Stimulated activated CD4-positive, alpha-beta T cell treated with anti-CD3 and anti-CD28 coated beads, TNF-alpha, amount 100 ng/mL, for 1 hour (primary cell): ENCODE results near the gene TMEM164.

Experiments
- DNase-seq, 3 donors: peaks; one replicate each; pipeline ENCODE4 v3.0.0-alpha.2; 2020; ENCODE audit warnings: low read depth in 3 of 3, low spot score in 1 of 3

The TMEM164 gene

DNA sequence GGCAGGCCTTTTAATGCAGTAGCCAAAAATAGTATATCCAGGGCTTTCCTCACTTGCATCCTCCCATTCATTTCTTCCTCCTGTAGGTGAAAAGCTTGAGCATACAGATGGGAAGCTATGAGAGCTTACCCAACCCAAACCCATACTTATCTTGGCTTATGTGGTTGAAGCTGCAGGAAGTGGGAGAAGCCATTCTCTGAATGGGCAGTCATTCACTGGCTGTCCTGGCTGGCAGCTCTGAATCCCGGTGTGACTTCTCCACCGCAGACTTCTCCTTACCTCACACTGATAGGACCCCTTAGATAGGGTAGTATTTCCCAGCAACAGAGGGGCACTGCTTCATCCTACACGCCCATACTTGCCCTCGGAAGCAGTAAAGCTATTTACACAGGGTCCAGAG, 189.6 kb downstream of the TMEM164 start:
- DNase-seq, result no peak

DNA sequence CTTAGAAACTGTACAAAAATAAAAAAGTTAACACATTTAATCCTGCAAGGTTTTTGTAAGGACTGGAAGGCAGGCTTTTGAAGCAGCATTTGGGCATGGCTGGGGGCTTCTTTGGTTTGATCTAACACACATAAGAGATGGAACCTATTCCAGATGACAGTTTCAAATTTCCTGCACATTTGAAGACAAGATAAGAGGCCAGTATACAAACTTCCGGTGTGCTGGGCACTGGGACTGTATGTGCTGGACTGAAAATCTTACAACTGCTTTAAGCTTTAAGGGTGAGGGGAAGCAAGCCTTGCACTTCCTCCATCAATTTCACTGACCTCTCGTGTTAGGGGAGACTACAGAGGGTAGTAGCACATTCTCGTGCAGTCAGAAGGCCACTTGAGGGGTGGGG, 192.1 kb downstream of the TMEM164 start:
- DNase-seq, result no peak

DNA sequence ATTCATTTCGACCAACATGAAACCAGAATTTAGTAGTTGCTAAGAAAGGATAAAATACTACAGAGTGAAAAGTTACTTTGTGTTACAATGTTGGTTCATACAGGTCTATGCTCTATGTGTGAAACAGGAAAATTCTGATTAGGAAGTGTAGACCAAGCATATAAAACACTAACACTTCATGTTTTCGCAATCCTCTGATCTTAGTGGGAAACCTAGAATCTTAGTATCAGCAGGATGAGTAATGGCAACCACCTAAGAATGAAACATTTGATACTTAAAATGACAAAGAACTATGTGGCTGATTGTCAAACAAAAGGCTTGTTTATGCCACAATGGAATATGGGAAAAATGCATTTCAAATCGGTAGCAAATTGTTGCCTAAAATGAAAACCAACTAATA, 198.9 kb downstream of the TMEM164 start:
- no peak for DNase-seq

DNA sequence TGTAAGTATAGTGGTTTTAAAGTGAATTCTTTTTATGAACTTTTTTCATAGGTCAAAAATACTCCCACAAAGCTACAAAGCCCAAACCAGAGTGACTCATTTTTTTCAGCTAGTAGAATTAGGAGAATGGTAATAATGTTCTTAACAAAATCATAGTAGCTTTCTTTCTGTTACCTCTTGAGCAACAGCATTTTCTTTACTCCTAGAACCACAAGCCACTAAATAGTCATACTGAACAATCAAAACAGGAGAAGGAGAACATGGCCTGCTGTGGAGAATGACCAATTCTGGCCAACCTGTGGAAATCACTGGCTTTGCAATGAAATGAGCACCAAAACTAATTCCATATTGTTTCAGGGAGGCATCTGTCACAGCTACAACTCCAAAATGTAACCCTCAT, 202.1 kb downstream of the TMEM164 start:
- no peak for DNase-seq

DNA sequence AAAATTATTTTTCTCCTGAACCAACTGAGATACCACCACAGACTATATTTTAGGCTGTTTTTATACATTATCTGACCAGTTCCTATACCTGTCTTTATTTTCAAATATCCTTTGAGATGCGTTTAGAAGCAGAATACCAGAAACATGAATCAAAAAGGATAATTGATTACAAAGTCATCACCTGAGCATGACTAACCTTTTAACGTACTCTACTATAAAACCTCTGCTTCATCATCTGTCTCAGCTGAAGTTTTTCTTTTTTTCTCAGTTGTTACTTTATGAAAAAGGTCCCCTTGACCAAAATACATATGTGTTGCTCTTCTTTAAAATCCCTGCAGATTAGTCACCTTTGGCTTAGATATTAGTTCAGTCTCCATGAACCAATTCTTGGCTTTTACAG, 205.2 kb downstream of the TMEM164 start:
- DNase-seq, result no peak

DNA sequence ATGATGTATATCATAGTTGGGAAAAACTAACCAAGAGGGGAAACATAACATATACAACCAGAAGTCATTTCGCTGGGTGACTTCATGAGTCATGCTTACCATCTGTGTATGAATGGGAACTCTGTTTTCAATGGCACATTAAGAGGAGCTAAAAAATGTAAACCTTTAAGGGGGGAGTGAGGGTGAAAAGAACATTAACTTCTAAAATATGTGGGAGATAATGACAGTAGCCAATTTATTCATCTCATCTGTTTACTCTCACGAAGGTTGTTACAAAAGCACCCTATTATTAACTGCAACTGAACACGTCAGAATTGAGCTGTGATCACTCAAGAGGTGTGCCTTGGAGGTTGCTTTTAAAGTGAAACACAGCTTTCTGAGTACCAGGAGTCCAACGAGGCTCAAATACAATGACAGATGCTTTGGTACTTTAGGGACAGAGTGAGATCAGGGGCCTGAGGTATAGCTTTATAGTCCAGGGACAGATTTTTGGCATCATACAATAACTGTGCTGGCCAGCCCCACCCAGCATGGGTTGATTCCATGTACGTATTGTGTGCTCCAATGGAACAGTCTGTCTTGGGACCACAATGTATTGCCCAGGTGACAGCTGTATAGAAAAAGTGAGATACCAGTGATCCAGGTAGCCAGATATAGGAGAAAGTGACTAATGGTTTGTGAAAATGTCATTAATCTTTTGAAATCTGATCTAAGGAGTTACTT, 207.7 kb downstream of the TMEM164 start:
- no peak for DNase-seq

DNA sequence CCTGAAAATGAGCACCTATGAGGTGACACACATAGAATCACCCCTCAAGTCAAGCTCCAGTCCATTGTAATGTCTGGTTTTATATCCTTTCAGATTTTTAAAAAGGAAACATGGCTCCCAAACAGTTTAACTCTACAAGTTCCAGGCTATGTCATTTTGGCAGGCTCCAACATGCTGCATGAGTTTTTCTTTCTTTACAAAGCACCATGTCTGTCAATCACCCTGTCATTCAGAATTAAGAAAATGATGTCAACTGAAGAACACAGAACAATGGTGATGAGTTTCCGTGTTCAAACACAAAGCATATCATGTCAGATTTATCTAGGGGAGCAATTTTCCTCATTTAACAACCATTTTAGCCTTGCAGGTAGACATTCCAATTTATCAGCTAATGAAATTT, 208.4 kb downstream of the TMEM164 start:
- no peak for DNase-seq

DNA sequence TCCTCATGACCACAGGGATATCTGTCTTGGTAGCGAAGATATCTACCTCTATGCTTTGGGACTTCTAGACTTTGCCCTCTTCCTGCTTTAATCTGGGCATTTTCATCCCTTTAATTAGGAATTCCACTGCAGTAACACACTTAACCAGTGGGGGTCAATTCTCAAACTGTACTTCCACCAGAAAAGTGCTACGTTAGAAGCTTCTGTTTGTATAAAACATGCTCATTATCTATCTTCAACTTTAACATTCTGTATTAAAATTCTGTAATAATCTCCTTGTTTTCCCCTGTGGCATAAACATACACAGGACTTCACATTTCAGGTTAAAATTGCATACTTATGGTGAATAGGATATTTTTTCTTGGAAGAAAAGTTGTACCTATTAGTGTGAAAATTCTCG, 209.4 kb downstream of the TMEM164 start:
- no peak for DNase-seq

DNA sequence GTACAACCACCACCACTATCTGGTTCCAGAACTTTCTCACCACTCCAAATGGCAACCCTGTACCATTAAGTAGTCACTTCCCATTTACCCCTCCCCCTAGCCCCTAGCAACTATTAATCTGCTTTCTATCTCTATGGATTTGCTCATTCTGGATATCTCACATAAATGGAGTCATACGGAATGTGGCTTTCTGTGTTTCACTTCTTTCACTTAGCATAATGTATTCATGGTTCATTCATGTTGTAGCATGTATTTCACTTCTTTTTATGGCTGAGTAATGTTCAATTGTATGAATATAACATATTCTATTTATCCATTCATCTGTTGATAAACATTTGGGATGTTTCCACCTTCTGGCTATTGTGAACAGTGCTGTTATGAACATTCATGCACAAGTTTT, 210.3 kb downstream of the TMEM164 start:
- no peak for DNase-seq

DNA sequence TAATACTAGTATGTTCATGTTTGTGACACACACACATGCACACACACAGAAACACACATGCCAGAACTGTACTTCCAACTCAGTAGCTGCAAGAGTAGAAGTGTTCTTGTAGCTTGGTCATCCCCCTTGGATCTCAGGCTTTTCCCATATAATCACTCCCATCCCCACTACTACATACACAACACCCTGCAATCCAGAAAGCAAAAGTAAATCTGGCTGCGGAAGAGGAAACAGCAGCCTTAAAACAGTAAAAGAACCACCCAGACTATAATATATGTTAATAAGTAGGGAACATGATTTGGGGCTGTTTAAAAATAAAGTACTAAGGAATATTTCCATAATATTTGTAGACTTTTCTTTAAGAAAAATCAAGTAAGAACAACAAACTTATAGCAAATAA, 211.8 kb downstream of the TMEM164 start:
- DNase-seq, result no peak

DNA sequence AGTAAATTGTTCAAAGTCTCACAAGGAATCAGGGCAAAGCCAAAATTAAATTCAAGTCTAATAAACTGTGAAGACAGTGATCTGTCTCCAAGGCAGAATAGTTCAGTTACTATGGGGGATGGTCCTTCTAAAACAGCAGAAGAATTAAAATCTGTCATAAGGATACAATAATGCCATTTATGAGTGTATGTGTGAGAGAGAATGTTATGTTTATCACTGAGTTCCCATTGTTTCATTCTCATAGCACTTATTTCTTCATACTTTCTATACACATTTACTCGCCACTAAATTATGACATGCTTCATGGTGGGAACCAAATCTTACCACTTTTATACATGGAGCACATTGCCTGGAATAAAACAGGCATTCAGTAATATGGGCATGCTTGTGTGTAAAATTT, 212.5 kb downstream of the TMEM164 start:
- DNase-seq, result no peak

DNA sequence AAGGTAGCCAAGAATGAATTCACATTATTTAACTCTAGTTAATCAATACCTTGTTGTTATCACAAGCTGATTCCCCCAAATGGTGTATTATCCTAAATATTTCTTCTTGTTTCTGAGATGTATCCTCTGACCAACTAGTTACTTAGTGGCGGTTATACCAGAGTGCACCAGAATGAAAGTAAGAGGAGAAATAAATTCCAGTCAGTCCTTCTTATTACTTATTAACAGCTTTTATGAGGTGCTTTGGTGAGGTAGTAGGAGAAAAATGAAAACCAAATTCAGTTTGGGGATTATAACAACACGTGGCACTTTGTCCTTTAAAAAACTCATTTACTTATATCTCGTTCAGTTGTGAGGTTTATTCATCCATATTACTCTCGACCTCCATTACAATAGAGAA, 213.1 kb downstream of the TMEM164 start:
- DNase-seq, result no peak

DNA sequence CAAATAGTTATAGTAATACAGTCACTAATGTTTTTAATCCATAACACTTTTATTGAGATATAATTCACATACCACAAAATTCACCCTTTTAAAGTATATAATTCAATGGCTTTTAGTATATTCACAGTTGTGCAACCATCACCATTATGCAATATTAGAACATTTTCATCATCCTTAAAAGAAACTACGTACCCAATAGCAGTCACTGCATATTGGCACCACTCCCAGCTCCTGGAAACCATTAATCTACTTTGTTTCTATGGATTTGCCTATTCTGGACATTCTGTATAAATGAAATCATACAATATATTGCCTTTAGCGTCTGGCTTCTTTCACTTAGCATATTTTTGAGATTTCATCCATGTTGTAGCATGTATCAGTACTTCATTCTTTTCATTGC, 215.7 kb downstream of the TMEM164 start:
- no peak for DNase-seq

DNA sequence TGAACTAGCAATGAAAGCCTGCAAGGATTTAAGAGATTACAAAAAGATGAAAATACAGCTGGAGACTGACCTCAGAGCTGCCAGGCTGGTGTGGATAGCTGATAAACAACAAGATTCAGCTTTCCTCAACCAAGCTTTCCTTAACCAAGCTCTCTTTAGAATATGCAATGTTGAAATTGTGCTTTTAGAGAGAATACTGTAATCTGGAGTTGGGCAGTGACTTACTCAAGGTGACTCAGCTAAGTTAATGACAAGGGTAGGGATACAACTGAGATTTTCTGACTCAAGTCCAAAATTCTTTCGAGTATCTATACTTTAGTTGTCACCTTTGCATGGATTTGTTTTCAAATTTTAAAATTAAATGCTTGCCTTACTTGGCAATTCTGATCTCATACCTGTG, 217.0 kb downstream of the TMEM164 start:
- DNase-seq, result no peak

DNA sequence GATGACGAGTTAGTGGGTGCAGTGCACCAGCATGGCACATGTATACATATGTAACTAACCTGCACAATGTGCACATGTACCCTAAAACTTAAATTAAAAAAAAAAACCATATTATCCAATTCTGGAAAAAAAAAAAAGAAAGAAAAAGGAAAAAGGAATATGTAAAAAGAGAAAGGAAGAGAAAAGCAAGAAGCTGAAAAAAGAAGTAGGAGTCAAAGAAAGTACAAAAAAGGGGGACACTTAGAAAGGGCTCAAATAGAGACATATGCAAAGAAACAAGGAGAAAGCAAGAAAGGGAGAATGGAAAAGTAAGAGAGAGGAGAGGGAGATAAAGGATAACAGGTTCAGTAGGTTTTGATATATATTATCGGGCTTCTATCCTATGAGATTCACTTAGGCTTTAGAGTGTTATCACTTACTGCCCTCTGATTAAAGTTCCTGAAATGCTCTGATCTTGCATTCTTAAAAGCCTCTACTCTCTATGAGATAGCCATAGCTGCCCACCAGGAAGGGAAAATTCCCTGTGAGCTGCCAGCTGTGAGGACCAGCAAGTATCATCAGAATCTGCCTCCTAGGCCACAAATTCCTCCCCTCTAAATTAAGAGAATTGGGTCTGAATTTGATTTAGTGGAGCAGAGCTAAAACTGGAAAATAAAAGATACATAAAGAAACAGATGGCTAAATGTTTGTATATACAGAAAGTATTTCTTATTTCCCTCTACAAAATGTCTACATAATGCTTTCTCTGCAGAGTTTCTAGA, 219.8 kb downstream of the TMEM164 start:
- no peak for DNase-seq

DNA sequence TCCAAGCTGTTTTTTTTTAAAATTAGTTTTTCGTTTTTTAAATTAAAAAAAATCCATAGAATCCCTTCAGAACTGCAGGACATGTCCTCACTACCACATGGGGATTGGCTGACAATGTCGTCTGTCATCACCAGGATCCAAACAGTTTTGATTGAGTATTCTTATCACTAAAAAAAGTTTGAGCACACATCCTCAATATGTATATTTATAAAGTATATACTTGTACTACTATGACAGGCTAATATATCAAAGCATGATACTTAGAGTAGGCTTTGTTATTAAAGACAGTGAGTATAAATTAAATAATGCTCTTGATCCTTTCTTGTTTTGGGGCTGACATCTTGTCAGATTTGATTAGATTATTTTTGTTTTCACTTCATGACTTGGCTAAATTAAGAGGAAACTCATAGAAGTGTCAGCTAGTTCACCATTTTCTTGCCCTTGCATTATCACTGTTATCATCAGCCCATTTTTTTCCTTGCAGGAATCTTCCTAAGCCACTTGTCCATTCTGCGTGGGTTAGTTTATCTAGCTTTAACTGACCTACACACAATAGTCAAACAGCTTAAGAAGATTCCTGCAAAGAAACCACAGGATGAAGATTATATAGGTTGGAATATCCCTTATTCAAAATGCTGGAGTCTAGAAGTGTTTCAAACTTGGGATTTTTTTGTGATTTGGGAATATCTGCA, 222.2 kb downstream of the TMEM164 start:
- DNase-seq, result no peak

DNA sequence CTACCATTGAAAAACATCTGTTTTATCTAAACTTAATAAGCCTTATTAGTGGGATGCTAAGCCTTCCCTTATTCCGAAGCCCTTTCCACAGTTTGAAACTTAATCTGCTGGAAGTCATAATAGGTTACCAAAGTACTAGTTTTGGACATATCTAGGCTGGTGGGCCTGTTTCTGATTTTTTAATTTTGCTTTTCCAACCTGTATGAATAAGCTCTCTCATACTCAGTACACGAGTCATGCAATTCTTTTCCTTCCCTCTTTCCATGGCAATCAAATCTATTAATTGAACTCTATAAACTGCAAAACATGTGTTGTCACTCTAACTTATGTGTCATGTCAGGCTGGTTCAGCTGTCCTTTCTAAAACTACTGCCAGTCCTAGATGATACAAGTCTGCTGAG, 224.0 kb downstream of the TMEM164 start:
- DNase-seq, result no peak
